K562 (cell line): Measurements from ENCODE around the gene SLC16A5. TPM values are rescaled to one million over a fixed set of nuclear protein-coding genes. Genes with fewer than 3 reads are reported as not detected.

ENCODE experiments used
- FOSL1 ChIP-seq: fragments of 200-800 bp; sonication (Bioruptor generic); conservative IDR thresholded peaks from 2 replicates; pipeline ENCODE4 v1.6.1; 2016; ENCODE audit warnings: missing genetic modification characterization, missing compliant biosample characterization
- GTF3C2 ChIP-seq: IDR thresholded peaks from 3 replicates; pipeline ENCODE4 v1.6.1; 2011; ENCODE audit warnings: borderline replicate concordance, mild to moderate bottlenecking, moderate library complexity; ENCODE audit not compliant: insufficient read length; ENCODE audit errors: extremely low read depth
- USF1 ChIP-seq: sonication (generic); formaldehyde crosslinking; IDR thresholded peaks from 2 replicates; pipeline ENCODE4 v1.9.0; 2022; ENCODE audit warnings: mild to moderate bottlenecking, missing genetic modification reagents
- polyA plus RNA-seq, 8 experiments: library from polyadenylated mRNA; depleted of rRNA in 4 of 8; stranded (reverse) in 5 of 8; unstranded in 3 of 8; fragments of >200 nt; fragmentation: Nextera tagmentation in 2 of 8; fragmentation: Illumina TruSeq in 1 of 8; extraction: Ambion mirVana in 2 of 8; extraction: Trizol in 1 of 8; gene quantifications; 2 replicates each; pipeline versions ENCODE4 v1.2.1 to v1.2.3, GENCODE V29; 2011 to 2014; ENCODE audit warnings: inconsistent platforms in 1 of 8, missing spikeins in 1 of 8
- total RNA-seq, 7 experiments: library from RNA; depleted of rRNA in 6 of 7; stranded (reverse); fragments of >200 nt in 6 of 7; fragmentation: Illumina TruSeq in 2 of 7; extraction: Trizol in 2 of 7; gene quantifications; 2 replicates each; pipeline versions ENCODE4 v1.2.1 to v1.2.3, GENCODE V29; 2011 to 2021; ENCODE audit warnings: low replicate concordance in 1 of 7
- TF ChIP-seq, protein P1 (sequence below): fragments of 450-650 bp; IDR thresholded peaks from 2 replicates; pipeline ENCODE4 v1.6.1; 2016; ENCODE audit warnings: low read depth
- TF ChIP-seq, protein P2 (sequence below): sonication (generic); formaldehyde crosslinking; IDR thresholded peaks from 2 replicates; pipeline ENCODE4 v1.8.0; 2022; ENCODE audit warnings: missing genetic modification reagents, mild to moderate bottlenecking, moderate library complexity, borderline replicate concordance

SLC16A5 gene
- total and polyA plus RNA-seq, 9 of the 15 experiments (the other 6 are each of a cell fraction or from before 2014, with no cell fraction given): 0.06 to 2.6 (median 0.91) TPM

GRCh38 chr17:75087558-75088453 lies at the start of gene SLC16A5 (continued):
- TF ChIP-seq GTF3C2 (no peak), USF1 (0 out of 2 replicates have a peak, but pooled peaks have one; percentile 32), FOSL1 (0 out of 2 replicates have a peak, but pooled peaks have one; percentile 1)
- TF ChIP-seq, protein P1, sequence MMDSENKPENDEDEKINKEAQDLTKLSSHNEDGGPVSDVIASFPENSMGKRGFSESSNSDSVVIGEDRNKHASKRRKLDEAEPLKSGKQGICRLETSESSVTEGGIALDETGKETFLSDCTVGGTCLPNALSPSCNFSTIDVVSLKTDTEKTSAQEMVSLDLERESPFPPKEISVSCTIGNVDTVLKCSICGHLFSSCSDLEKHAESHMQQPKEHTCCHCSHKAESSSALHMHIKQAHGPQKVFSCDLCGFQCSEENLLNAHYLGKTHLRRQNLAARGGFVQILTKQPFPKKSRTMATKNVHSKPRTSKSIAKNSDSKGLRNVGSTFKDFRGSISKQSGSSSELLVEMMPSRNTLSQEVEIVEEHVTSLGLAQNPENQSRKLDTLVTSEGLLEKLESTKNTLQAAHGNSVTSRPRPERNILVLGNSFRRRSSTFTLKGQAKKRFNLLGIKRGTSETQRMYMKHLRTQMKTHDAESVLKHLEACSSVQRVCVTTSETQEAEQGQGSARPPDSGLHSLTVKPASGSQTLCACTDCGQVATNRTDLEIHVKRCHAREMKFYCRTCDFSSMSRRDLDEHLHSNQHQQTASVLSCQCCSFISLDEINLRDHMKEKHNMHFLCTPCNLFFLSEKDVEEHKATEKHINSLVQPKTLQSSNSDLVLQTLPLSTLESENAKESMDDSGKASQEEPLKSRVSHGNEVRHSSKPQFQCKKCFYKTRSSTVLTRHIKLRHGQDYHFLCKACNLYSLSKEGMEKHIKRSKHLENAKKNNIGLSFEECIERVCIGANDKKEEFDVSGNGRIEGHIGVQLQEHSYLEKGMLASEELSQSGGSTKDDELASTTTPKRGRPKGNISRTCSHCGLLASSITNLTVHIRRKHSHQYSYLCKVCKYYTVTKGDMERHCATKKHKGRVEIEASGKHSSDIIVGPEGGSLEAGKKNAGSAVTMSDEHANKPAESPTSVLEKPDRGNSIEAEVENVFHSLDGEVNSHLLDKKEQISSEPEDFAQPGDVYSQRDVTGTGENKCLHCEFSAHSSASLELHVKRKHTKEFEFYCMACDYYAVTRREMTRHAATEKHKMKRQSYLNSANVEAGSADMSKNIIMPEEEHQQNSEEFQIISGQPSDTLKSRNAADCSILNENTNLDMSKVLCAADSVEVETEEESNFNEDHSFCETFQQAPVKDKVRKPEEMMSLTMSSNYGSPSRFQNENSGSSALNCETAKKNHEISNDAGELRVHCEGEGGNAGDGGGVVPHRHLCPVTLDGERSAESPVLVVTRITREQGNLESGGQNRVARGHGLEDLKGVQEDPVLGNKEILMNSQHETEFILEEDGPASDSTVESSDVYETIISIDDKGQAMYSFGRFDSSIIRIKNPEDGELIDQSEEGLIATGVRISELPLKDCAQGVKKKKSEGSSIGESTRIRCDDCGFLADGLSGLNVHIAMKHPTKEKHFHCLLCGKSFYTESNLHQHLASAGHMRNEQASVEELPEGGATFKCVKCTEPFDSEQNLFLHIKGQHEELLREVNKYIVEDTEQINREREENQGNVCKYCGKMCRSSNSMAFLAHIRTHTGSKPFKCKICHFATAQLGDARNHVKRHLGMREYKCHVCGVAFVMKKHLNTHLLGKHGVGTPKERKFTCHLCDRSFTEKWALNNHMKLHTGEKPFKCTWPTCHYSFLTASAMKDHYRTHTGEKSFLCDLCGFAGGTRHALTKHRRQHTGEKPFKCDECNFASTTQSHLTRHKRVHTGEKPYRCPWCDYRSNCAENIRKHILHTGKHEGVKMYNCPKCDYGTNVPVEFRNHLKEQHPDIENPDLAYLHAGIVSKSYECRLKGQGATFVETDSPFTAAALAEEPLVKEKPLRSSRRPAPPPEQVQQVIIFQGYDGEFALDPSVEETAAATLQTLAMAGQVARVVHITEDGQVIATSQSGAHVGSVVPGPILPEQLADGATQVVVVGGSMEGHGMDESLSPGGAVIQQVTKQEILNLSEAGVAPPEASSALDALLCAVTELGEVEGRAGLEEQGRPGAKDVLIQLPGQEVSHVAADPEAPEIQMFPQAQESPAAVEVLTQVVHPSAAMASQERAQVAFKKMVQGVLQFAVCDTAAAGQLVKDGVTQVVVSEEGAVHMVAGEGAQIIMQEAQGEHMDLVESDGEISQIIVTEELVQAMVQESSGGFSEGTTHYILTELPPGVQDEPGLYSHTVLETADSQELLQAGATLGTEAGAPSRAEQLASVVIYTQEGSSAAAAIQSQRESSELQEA: no peak
- TF ChIP-seq, protein P2, sequence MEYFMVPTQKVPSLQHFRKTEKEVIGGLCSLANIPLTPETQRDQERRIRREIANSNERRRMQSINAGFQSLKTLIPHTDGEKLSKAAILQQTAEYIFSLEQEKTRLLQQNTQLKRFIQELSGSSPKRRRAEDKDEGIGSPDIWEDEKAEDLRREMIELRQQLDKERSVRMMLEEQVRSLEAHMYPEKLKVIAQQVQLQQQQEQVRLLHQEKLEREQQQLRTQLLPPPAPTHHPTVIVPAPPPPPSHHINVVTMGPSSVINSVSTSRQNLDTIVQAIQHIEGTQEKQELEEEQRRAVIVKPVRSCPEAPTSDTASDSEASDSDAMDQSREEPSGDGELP (CRISPR knock-in tag): 0 out of 2 replicates have a peak, but pooled peaks have one; percentile 48
- TF ChIP-seq, all 486 proteins: peak for 61
